IMR-90 (cell line): ENCODE measurements around the gene RAB23. TPM values are rescaled to one million over a fixed set of nuclear protein-coding genes. Genes with fewer than 3 reads are reported as not detected.

Source experiments
- ATAC-seq: fragments of 200-7000 bp; cut with Tn5 transposase; 2 replicates; pipeline ENCODE4 v1.9.1; 2020; ENCODE audit warnings: low read depth, mild to moderate bottlenecking, moderate library complexity
- BruUV-seq: library from RNA; stranded (reverse); fragments of 400-500 nt; replicated peaks from 2 replicates; lab custom pipeline; 2021; lab: Mats Ljungman, UMichigan
- CTCF ChIA-PET: fragments of 300-600 bp; formaldehyde crosslinking; extraction: SDS; loops from one replicate; lab custom pipeline; 2021; ENCODE audit warnings: antibody characterized with exemption; lab: Yijun Ruan, JAX
- POLR2A ChIA-PET: fragments of 300-600 bp; sonication (Branson Sonifier 250); formaldehyde crosslinking; loops from one replicate; lab custom pipeline; 2022; ENCODE audit warnings: antibody characterized with exemption; ENCODE audit not compliant: unreplicated experiment; lab: Charles Lee
- DNase-seq: peaks from one replicate; pipeline ENCODE4 v3.0.0; 2013
- H2AFZ ChIP-seq: replicated peaks from 2 replicates; pipeline ENCODE3; 2013; ENCODE audit warnings: low read length, mild to moderate bottlenecking; ENCODE audit not compliant: poor library complexity
- H2AK5ac ChIP-seq: 2 replicates; pipeline ENCODE4 v1.6.1; 2013; ENCODE audit warnings: low read depth, low read length, inconsistent platforms
- H2AK9ac ChIP-seq: replicated peaks from 2 replicates; pipeline ENCODE3; 2013; ENCODE audit warnings: mild to moderate bottlenecking, low read depth, low read length, moderate library complexity; ENCODE audit not compliant: poor library complexity
- H2BK120ac ChIP-seq: 2 replicates; pipeline ENCODE4 v1.6.1; 2013; ENCODE audit warnings: low read depth, low read length, inconsistent platforms
- H2BK15ac ChIP-seq: 3 replicates; pipeline ENCODE4 v1.6.1; 2013; ENCODE audit warnings: low read depth, low read length, inconsistent platforms
- H2BK20ac ChIP-seq: 2 replicates; pipeline ENCODE4 v1.6.1; 2013; ENCODE audit warnings: low read depth, mild to moderate bottlenecking, inconsistent platforms, low read length, moderate library complexity
- H2BK5ac ChIP-seq: 2 replicates; pipeline ENCODE4 v1.6.1; 2013; ENCODE audit warnings: mild to moderate bottlenecking, low read depth, low read length, inconsistent platforms; ENCODE audit not compliant: poor library complexity, severe bottlenecking
- H3K14ac ChIP-seq: replicated peaks from 2 replicates; pipeline ENCODE4 v1.6.1; 2013; ENCODE audit warnings: low read depth, low read length, inconsistent platforms
- H3K18ac ChIP-seq: 2 replicates; pipeline ENCODE4 v1.6.1; 2013; ENCODE audit warnings: low read depth, low read length, control low read depth
- H3K23ac ChIP-seq: 2 replicates; pipeline ENCODE4 v1.6.1; 2013; ENCODE audit warnings: low read depth, low read length, inconsistent platforms
- H3K27ac ChIP-seq: 2 replicates; pipeline ENCODE4 v1.5.1; 2013; ENCODE audit warnings: mild to moderate bottlenecking, control low read depth, low read length; ENCODE audit not compliant: insufficient read depth
- H3K27me3 ChIP-seq: 2 replicates; pipeline ENCODE4 v1.6.1; 2013; ENCODE audit warnings: low read length; ENCODE audit not compliant: control insufficient read depth, insufficient read depth
- H3K36me3 ChIP-seq: 2 replicates; pipeline ENCODE4 v1.6.1; 2013; ENCODE audit warnings: low read length, mixed read lengths; ENCODE audit not compliant: control insufficient read depth, insufficient read depth
- H3K4ac ChIP-seq: 2 replicates; pipeline ENCODE4 v1.6.1; 2013; ENCODE audit warnings: low read depth, low read length, inconsistent platforms
- H3K4me1 ChIP-seq: 2 replicates; pipeline ENCODE4 v1.6.1; 2013; ENCODE audit warnings: low read length, mixed read lengths; ENCODE audit not compliant: control insufficient read depth, insufficient read depth
- H3K4me2 ChIP-seq: 2 replicates; pipeline ENCODE4 v1.6.1; 2013; ENCODE audit warnings: low read depth, mild to moderate bottlenecking, control low read depth, low read length, moderate library complexity
- H3K4me3 ChIP-seq: 2 replicates; pipeline ENCODE4 v1.5.1; 2013; ENCODE audit warnings: low read depth, mild to moderate bottlenecking, control low read depth, low read length, moderate library complexity; ENCODE audit not compliant: insufficient read depth
- H3K56ac ChIP-seq: 2 replicates; pipeline ENCODE4 v1.6.1; 2013; ENCODE audit warnings: low read length, inconsistent platforms; ENCODE audit not compliant: insufficient read depth; ENCODE audit errors: extremely low read depth
- H3K79me1 ChIP-seq, 2 experiments: 2 replicates each; pipeline ENCODE4 v1.6.1; 2013; ENCODE audit warnings: low read length in 2 of 2, inconsistent platforms in 1 of 2, low read depth in 1 of 2
- H3K9ac ChIP-seq: 2 replicates; pipeline ENCODE4 v1.6.1; 2013; ENCODE audit warnings: low read depth, low read length, control low read depth
- H3K9me1 ChIP-seq: 2 replicates; pipeline ENCODE4 v1.6.1; 2013; ENCODE audit warnings: low read length, inconsistent platforms; ENCODE audit not compliant: insufficient read depth
- H3K9me3 ChIP-seq: 2 replicates; pipeline ENCODE4 v1.6.1; 2013; ENCODE audit warnings: low read length; ENCODE audit not compliant: control insufficient read depth, insufficient read depth
- H4K20me1 ChIP-seq: 2 replicates; pipeline ENCODE4 v1.6.1; 2013; ENCODE audit warnings: low read length, inconsistent platforms; ENCODE audit not compliant: insufficient read depth
- H4K5ac ChIP-seq: 2 replicates; pipeline ENCODE4 v1.6.1; 2013; ENCODE audit warnings: mild to moderate bottlenecking, low read depth, low read length, control low read depth
- H4K8ac ChIP-seq, 2 experiments: 2 replicates each; pipeline ENCODE4 v1.6.1; 2013; ENCODE audit warnings: low read depth in 2 of 2, low read length in 2 of 2, control low read depth in 1 of 2, inconsistent platforms in 1 of 2
- H4K91ac ChIP-seq: 2 replicates; pipeline ENCODE4 v1.6.1; 2013; ENCODE audit warnings: low read depth, low read length, inconsistent platforms; ENCODE audit not compliant: insufficient read depth
- MAFK ChIP-seq: IDR thresholded peaks from 2 replicates; pipeline ENCODE4 v1.6.1; 2012; ENCODE audit warnings: low read depth, low read length, improper control_type of control experiment
- RCOR1 ChIP-seq: IDR thresholded peaks from 2 replicates; pipeline ENCODE4 v1.6.1; 2012; ENCODE audit warnings: mild to moderate bottlenecking, low read length, improper control_type of control experiment; ENCODE audit not compliant: insufficient replicate concordance
- WGBS, 2 experiments: methylation state at CpG; one replicate each; pipeline versions ENCODE4 v1.1.5 to v1.1.7; 2013; ENCODE audit warnings: missing lambda C conversion rate in 2 of 2; ENCODE audit not compliant: insufficient read length in 1 of 2; ENCODE audit errors: extremely low coverage in 2 of 2; 5-methylcytosine and 5-hydroxymethylcytosine counted together
- dilution Hi-C: fragments of 300-500 bp; cut with HindIII; formaldehyde crosslinking; loops from one replicate; pipeline ENCODE4 v1.14.3; 2018; ENCODE audit warnings: low sequenced_read_pairs; ENCODE audit not compliant: unreplicated experiment
- in situ Hi-C: fragments of 300-500 bp; cut with MboI; formaldehyde crosslinking; loops from 3 replicates; pipeline ENCODE4 v1.14.3; 2019; ENCODE audit warnings: low sequenced_read_pairs, inconsistent platforms, mixed read lengths
- intact Hi-C: fragments of 100-400 bp; cut with micrococcal nuclease; formaldehyde crosslinking; loops from 2 replicates; pipeline ENCODE4 v1.10.0; 2022
- polyA plus RNA-seq, 3 experiments: library from polyadenylated mRNA; depleted of rRNA; stranded (reverse); fragments of >200 nt; gene quantifications; 2 replicates each; pipeline ENCODE4 v1.2.3, GENCODE V29; 2012; ENCODE audit warnings: low replicate concordance in 1 of 3
- total RNA-seq: library from RNA; depleted of rRNA; stranded (reverse); fragments of >200 nt; gene quantifications from 2 replicates; pipeline ENCODE4 v1.2.3, GENCODE V29; 2012

Gene RAB23
- total and polyA plus RNA-seq, 2 of the 4 experiments (the other 2 are of a cell fraction): 10.8 to 13.3 TPM

GRCh38 chr6:57255451-57256169 lies 33.5 kb upstream of the RAB23 start:
- POLR2A ChIA-PET: no interaction called here
- H3K56ac ChIP-seq: no peak overlapping the region

More at GRCh38 chr6:57255451-57256169, 33.5 kb upstream of the RAB23 start:
- Histone ChIP-seq H2BK15ac (no peak overlapping the region; the same call in 2 of the 3 replicates), H3K9me1 (peaks cover 13% of the 10 kb centered on the region), H2AFZ (no peak overlapping the region), H2AK9ac (no peak overlapping the region), H2BK5ac (peak overlapping the region; percentile 54), H2BK20ac (peak overlapping the region; percentile 36; the same call in 1 of the 2 replicates), H3K18ac (no peak overlapping the region), H3K23ac (peak overlapping the region; percentile 40; the same call in 1 of the 2 replicates), H3K14ac (no peak overlapping the region), H4K8ac (peak overlapping the region in 1 of 2 experiments; percentile 27; a peak in 1 of 4 replicates), H3K4me1 (peaks cover 25% of the 10 kb centered on the region), H3K4me2 (no peak overlapping the region), H3K9me3 (no peaks in the 10 kb centered on the region), H2BK120ac (peak overlapping the region; percentile 42; the same call in 1 of the 2 replicates), H3K4me3 (no peak overlapping the region), H4K20me1 (no peaks in the 10 kb centered on the region), H2AK5ac (no peak overlapping the region), H3K79me1 (peaks cover 4 to 21% of the 10 kb centered on the region in 2 experiments; a peak in 3 of 4 replicates), H3K4ac (no peak overlapping the region), H3K27me3 (no peaks in the 10 kb centered on the region), H4K5ac (no peak overlapping the region), H4K91ac (no peak overlapping the region), H3K9ac (no peak overlapping the region), H3K36me3 (no peaks in the 10 kb centered on the region), H3K27ac (no peak overlapping the region)
- WGBS, 2 experiments: no CpG with 5 or more reads among the region's 4 CpGs
- CTCF ChIA-PET: no interaction called here
- ATAC-seq (no peak), DNase-seq (no peak)
- dilution Hi-C loops (no loop called here), intact Hi-C loops (no loop called here), in situ Hi-C loops (no loop called here)
- no TSS peak for BruUV-seq
- TF ChIP-seq MAFK (peak; percentile 94), RCOR1 (no peak)
